ENCODE results near the gene FOXN4.

FOXN4 gene

DNA sequence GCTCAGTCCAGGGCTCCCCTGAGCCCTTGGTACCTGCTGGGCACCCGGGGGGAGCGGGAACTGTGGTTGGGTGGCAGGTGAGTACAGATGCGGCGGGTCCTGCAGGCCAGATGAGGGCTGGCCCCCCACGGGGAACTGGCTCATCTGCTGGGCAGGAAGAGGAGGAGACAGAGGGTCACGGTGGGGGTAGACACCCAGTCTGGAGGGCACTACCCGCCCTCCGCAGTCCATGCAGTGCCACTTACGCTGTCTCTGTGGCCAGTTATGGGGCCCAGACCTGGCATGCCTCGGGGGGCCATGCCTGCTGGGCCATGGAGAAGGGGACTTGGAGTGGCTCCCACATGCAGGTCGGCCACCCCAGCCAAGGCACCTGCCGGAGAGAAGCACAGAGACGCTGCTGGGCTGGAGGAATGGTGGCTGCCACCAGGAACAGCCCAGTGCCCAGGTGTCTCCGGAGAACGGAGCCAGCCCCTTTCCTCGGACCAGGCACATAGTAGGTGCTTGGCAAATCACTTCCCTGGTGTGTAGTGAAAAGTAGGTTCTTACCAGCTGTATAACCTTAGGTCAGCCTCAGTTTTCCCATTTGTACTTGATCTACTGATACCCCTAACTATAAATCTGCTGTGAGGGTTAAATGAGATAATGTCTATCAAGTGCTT is 21.1 kb downstream of the FOXN4 start:
- in situ Hi-C loops (cut with MboI; ENCODE audit: low pct_unique_long_range_greater_than_20kb, low sequenced_read_pairs): no loop called here
- DNase-seq: no peak

DNA sequence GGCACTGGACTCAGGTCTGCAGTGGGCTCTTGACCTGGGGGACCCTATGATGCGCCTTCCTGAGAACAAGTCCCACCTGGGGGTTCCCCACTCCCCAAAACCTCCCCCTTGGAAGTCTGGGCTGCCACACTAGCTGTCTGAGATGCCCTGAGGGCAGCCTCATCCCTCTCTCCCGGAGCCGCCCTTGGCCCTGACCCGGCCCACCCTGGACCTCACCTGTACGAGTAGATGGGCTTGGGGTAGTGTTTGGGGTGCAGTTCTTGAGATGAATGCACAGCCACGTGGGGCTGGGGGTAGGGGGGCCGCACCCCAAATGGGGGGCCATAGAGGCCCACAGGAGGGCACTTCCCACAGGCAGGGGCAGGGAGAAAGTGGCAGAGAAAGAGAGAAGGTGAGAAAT is 21.9 kb downstream of the FOXN4 start:
- DNase-seq: no peak
- in situ Hi-C loops (cut with MboI; ENCODE audit: low pct_unique_long_range_greater_than_20kb, low sequenced_read_pairs): no loop called here

- in situ Hi-C loops (cut with MboI; ENCODE audit: low pct_unique_long_range_greater_than_20kb, low sequenced_read_pairs): no loop called here
- DNase-seq: no peak
Measured at GRCh38 chr12:109286652-109287051, 22.4 kb downstream of the FOXN4 start.

- DNase-seq: no peak
- in situ Hi-C loops (cut with MboI; ENCODE audit: low pct_unique_long_range_greater_than_20kb, low sequenced_read_pairs): no loop called here
Measured at GRCh38 chr12:109286252-109286651, 22.8 kb downstream of the FOXN4 start.

DNA sequence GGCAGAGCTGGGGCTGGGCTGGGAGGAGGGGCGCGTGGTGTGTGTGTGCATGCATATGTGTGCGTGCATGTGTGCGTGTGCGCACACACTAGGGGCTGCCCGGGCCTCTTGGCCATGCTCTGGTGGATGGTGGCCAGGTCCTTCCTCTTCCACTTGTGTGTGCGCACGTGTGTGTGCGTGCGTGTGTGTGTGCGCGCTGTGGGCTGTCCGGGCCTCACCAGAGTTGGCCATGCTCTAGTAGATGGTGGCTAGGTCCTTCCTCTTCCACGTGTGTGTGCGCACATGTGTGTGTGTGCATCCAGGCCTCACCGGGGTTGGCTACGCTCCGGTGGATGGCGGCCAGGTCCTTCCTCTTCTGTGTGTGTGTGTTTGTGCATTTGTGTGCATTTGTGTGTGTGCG is 24.7 kb downstream of the FOXN4 start:
- DNase-seq: no peak
- in situ Hi-C loops (cut with MboI; ENCODE audit: low pct_unique_long_range_greater_than_20kb, low sequenced_read_pairs): no loop called here

DNA sequence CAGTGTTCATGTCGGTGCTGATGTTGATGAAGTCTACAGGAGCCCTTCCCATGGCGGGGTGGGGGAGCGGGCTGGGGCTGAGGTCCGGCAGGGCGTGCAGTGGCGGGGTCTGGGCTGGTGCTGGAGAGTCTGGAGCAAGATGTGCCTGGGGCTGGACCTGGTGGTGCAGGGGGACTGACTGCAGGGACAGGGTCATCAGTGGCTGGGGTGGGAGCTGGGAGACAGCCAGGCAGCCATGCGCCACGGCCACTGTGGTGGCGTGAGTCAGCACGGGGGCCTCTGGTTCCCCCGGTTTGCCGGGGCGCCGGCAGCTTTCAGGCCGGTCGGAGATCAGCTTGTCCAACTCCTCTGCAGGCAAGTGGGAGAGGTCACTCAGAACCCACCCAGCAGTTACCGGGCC is 27.6 kb downstream of the FOXN4 start:
- in situ Hi-C loops (cut with MboI; ENCODE audit: low pct_unique_long_range_greater_than_20kb, low sequenced_read_pairs): no loop called here
- no peak for DNase-seq

- in situ Hi-C loops (cut with MboI; ENCODE audit: low pct_unique_long_range_greater_than_20kb, low sequenced_read_pairs): no loop called here
- no peak for DNase-seq
Measured at GRCh38 chr12:109279525-109279924, 29.6 kb downstream of the FOXN4 start.

- no peak for DNase-seq
- in situ Hi-C loops (cut with MboI; ENCODE audit: low pct_unique_long_range_greater_than_20kb, low sequenced_read_pairs): no loop called here
Measured at GRCh38 chr12:109278912-109279311, 30.2 kb downstream of the FOXN4 start.

DNA sequence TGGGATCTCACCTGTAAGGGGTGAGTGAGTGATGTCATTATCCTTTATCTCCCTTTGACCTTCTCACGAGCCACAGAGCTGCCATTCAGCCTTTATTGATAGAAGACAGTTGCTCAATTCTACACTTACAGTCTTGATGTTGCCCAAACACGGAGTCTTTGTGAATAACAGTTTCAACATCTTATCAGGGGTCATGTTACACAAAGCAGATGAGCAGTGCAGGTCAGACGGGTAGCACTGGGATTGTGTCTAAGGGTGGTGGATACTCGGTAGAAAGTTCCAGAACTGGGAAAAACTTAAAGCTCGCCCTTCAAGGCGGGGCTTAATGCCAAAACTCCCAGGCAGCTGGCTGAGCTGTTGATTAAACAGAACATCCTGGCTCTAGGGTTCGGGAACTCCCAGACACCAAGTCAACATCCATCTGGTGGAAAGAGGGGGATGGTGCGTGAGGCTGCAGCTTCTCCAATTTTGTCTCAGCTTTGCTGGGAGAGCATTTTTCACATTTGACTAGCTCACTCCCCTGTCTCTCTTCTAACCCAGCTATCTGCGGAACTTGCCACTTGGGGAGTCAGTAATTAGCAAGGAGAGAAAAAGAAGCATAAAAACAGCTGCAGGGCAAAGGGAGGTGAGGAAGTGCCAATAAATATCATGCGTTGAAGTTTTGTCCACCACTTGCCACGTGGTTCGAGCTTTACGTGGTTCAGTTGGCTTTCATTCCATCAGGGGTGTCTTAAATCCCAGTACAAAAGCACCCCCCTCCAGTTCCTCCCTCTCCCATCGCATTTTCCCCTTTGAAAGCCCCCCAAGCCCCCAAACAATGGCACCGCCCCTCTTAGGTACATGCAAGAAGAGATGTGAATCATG is 31.0 kb downstream of the FOXN4 start:
- DNase-seq: no peak
- in situ Hi-C loops (cut with MboI; ENCODE audit: low pct_unique_long_range_greater_than_20kb, low sequenced_read_pairs): no loop called here

- DNase-seq: no peak
- in situ Hi-C loops (cut with MboI; ENCODE audit: low pct_unique_long_range_greater_than_20kb, low sequenced_read_pairs): no loop called here
Measured at GRCh38 chr12:109277255-109277898, 31.7 kb downstream of the FOXN4 start.

- DNase-seq: no peak
- in situ Hi-C loops (cut with MboI; ENCODE audit: low pct_unique_long_range_greater_than_20kb, low sequenced_read_pairs): no loop called here
Measured at GRCh38 chr12:109276160-109276559, 32.9 kb downstream of the FOXN4 start.

GRCh38 chr12:109275173-109275572 is 33.9 kb downstream of the FOXN4 start:
- in situ Hi-C loops (cut with MboI; ENCODE audit: low pct_unique_long_range_greater_than_20kb, low sequenced_read_pairs): no loop called here
- no peak for DNase-seq

- DNase-seq: no peak
- in situ Hi-C loops (cut with MboI; ENCODE audit: low pct_unique_long_range_greater_than_20kb, low sequenced_read_pairs): no loop called here
Measured at GRCh38 chr12:109274381-109274780, 34.7 kb downstream of the FOXN4 start.

DNA sequence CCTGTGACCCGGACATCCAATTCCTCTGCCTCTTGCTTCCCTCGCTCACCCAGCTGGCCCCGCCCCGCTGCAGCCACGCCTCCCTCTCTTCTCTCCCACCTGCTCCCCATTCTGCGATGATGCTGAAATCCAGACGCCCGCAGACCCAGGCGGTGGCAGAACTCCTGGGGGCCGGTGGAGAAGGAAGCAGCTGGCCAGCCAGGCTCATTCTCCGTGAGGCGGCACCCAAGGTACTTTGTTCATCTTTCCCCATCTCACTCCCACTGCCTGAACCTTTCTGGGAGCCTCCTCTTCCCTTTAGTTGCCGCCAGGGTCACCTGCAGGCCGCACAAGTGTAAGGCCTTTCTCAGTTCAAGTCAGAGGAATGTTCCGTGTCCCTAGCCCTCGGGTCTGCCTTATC is 35.7 kb downstream of the FOXN4 start:
- in situ Hi-C loops (cut with MboI; ENCODE audit: low pct_unique_long_range_greater_than_20kb, low sequenced_read_pairs): no loop called here
- no peak for DNase-seq

- in situ Hi-C loops (cut with MboI; ENCODE audit: low pct_unique_long_range_greater_than_20kb, low sequenced_read_pairs): no loop called here
- no peak for DNase-seq
Measured at GRCh38 chr12:109271418-109271817, 37.7 kb downstream of the FOXN4 start.

GRCh38 chr12:109270494-109270893 is 38.6 kb downstream of the FOXN4 start:
- in situ Hi-C loops (cut with MboI; ENCODE audit: low pct_unique_long_range_greater_than_20kb, low sequenced_read_pairs): no loop called here
- DNase-seq: no peak

GRCh38 chr12:109269428-109269827 is 39.7 kb downstream of the FOXN4 start:
- in situ Hi-C loops (cut with MboI; ENCODE audit: low pct_unique_long_range_greater_than_20kb, low sequenced_read_pairs): no loop called here
- no peak for DNase-seq

DNA sequence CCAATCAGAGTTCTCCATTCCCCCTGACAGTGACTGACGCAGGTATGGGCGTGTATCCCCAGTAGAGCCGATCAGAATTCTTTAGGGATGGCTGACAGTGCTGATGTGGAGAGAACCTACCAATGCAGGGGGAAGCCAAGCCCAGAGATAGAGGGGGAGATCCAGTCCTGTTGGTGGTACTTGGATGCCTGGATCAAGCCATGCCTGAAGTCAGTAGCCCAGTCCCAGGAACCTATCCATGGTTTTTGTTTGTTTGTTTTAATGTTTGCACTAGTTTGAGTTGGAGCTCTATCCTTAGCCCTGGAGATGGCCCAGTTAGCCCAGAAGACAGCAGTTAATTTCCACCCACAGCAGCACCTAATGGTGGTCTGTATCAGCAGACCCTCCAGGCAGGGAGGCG is 40.2 kb downstream of the FOXN4 start:
- in situ Hi-C loops (cut with MboI; ENCODE audit: low pct_unique_long_range_greater_than_20kb, low sequenced_read_pairs): no loop called here
- no peak for DNase-seq

DNA sequence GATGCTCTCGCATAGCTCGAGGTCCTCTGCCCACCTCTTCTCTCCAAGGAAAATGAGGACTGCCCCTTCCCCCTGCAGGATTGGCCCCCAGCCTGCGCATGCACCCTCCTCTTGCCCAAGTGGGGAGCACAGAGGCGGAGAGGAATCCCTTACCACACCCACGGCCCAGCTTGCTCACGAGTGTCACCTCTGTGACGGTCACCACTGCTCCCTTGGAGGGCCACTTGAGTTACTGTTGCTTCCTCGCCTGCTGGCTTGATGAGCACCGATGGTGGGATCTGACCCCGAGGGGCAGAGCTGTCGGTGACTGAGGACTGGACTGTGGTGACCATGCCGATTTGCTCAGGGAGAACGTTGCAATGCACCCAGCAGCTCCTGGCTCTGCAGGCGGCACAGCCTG is 41.7 kb downstream of the FOXN4 start:
- in situ Hi-C loops (cut with MboI; ENCODE audit: low pct_unique_long_range_greater_than_20kb, low sequenced_read_pairs): no loop called here
- DNase-seq: no peak

DNA sequence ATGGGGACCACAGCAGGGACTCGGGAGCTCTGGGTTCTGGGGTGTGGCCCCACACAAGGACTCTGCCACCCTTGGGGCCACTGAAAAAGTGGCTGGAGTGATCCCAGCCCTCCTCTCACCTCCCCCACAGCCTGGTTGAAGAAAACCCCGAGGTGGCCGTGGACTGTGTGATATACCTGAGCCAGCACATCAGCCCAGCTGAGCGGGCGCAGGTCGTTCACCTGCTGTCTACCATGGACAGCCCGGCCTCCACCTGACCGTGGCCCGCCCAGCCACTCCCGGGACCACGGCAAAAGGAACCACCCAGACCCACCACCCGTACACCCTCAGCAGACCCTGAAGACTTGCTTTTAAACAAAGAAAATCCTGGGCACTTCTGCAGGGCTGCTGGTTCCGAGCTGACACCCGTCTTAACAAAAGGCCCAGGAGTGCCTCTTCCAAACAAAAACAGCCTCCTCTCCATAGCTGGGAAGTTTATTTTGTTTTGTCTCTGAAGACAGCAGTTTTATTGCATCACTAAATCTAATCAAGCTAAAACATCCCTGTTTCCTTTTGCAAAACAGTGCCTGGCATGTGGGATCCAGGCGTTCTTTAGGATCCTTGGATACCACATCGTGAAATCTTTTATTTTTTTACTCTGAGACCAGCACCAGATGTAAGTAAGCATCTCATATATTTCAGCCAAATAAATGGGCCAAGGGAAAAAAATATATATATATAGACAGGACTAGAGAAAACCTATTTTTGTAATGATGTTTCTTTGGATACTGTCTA is 42.8 kb downstream of the FOXN4 start:
- in situ Hi-C loops (cut with MboI; ENCODE audit: low pct_unique_long_range_greater_than_20kb, low sequenced_read_pairs): no loop called here
- no peak for DNase-seq

Measured in KBM-7 (cell line).